OCI-LY1 (cell line): ENCODE data around the gene SMARCC1.

Experiments used
- EZH2 ChIP-seq: fragments of 200-600 bp; sonication (generic), shearing (Covaris generic); IDR thresholded peaks from 2 replicates; pipeline ENCODE4 v1.8.0; 2017; ENCODE audit warnings: borderline replicate concordance, mixed run types, mild to moderate bottlenecking, antibody characterized with exemption, low read length, moderate library complexity, mixed read lengths
- TF ChIP-seq, protein P1 (sequence below): fragments of 200-600 bp; sonication (generic), shearing (Covaris generic); IDR thresholded peaks from 2 replicates; pipeline ENCODE4 v1.5.1; 2017; ENCODE audit warnings: mild to moderate bottlenecking, antibody characterized with exemption, low read length, moderate library complexity, mixed read lengths

DNA sequence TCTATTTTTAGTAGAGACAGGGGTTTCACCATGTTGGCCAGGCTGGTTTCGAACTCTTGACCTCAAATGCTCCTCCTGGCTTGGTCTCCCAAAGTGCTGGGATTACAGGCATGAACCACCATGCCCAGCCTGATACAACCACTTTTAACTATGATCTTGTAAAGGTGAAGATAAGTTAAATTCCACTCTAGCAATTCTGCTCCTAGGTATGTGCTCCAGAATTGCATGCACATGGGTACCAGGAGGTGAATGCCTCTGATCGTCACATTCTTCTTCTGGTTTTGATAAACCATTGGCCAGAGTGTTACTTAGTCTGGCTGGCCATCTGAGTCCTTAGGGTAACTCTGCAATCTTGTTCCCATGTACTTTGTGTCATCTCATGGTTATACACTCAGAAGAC, 225.3 kb downstream of the SMARCC1 start:
- TF ChIP-seq, protein P1, sequence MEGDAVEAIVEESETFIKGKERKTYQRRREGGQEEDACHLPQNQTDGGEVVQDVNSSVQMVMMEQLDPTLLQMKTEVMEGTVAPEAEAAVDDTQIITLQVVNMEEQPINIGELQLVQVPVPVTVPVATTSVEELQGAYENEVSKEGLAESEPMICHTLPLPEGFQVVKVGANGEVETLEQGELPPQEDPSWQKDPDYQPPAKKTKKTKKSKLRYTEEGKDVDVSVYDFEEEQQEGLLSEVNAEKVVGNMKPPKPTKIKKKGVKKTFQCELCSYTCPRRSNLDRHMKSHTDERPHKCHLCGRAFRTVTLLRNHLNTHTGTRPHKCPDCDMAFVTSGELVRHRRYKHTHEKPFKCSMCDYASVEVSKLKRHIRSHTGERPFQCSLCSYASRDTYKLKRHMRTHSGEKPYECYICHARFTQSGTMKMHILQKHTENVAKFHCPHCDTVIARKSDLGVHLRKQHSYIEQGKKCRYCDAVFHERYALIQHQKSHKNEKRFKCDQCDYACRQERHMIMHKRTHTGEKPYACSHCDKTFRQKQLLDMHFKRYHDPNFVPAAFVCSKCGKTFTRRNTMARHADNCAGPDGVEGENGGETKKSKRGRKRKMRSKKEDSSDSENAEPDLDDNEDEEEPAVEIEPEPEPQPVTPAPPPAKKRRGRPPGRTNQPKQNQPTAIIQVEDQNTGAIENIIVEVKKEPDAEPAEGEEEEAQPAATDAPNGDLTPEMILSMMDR = no peak
- TF ChIP-seq EZH2 = no peak
